HepG2 (cell line): ENCODE measurements around the gene FAM163B. TPM values are rescaled to one million over a fixed set of nuclear protein-coding genes. Genes with fewer than 3 reads are reported as not detected.

ENCODE experiments used
- ATAC-seq: fragments of 200-7000 bp; cut with Tn5 transposase; 3 replicates; pipeline ENCODE4 v1.9.1; 2020; ENCODE audit warnings: mild to moderate bottlenecking, moderate library complexity
- BruUV-seq: library from RNA; stranded (reverse); fragments of 400-500 nt; replicated peaks from 2 replicates; lab custom pipeline; 2021; lab: Mats Ljungman, UMichigan
- CTCF ChIA-PET: fragments of 300-600 bp; formaldehyde crosslinking; extraction: SDS; loops from one replicate; lab custom pipeline; 2021; ENCODE audit warnings: low total read pairs, inconsistent platforms, low intra/inter-chr PET ratio; lab: Yijun Ruan, JAX
- POLR2A ChIA-PET: fragments of 350-600 bp; sonication (Branson Sonifier 250); formaldehyde crosslinking; loops from one replicate; lab custom pipeline; 2020; ENCODE audit warnings: antibody characterized with exemption, inconsistent platforms; lab: Yijun Ruan, JAX
- DNase-seq: peaks from one replicate; pipeline ENCODE4 v3.0.0-alpha.2; 2015; ENCODE audit warnings: low spot score
- FAIRE-seq: peaks from 3 replicates; lab custom pipeline; 2011; peaks lifted over from hg19 to GRCh38; lab: Jason Lieb, UNC
- H2AFZ ChIP-seq: one replicate; pipeline ENCODE4 v1.6.1; 2011; ENCODE audit warnings: low read length, inconsistent platforms
- H3K27ac ChIP-seq: fragments of 300-600 bp; 3 replicates; pipeline ENCODE4 v1.8.0; 2011; ENCODE audit warnings: mixed run types, mild to moderate bottlenecking, mixed read lengths, low read length, inconsistent platforms; ENCODE audit not compliant: insufficient read depth; ENCODE audit errors: extremely low read length
- H3K27me3 ChIP-seq, 2 experiments: fragments of 200-600 bp in 1 of 2; 2 replicates in 1 of 2; 3 replicates in 1 of 2; pipeline versions ENCODE4 v1.6.0 to v1.8.0; 2011; ENCODE audit warnings: low read length in 2 of 2, mild to moderate bottlenecking in 2 of 2, moderate library complexity in 2 of 2, inconsistent platforms in 1 of 2; ENCODE audit not compliant: insufficient read depth in 2 of 2, control insufficient read depth in 1 of 2
- H3K36me3 ChIP-seq, 2 experiments: fragments of 200-600 bp in 1 of 2; replicated peaks in 1 of 2; 2 replicates in 1 of 2; 3 replicates in 1 of 2; pipeline versions ENCODE4 v1.5.1 to v1.8.0; 2011; ENCODE audit warnings: low read length in 2 of 2, inconsistent platforms in 1 of 2; ENCODE audit not compliant: insufficient read depth in 2 of 2, control insufficient read depth in 1 of 2
- H3K4me1 ChIP-seq: 2 replicates; pipeline ENCODE4 v1.5.1; 2012; ENCODE audit warnings: low read length, inconsistent platforms; ENCODE audit not compliant: insufficient read depth
- H3K4me2 ChIP-seq: 2 replicates; pipeline ENCODE4 v1.6.0; 2011; ENCODE audit warnings: low read depth, low read length, inconsistent platforms
- H3K4me3 ChIP-seq, 3 experiments: fragments of 200-600 bp in 1 of 3; sonication (generic), shearing (Covaris generic) in 1 of 3; replicated peaks in 1 of 3; 2 replicates each; pipeline ENCODE4 v1.5.1; 2011 to 2016; ENCODE audit warnings: low read length in 3 of 3, inconsistent platforms in 2 of 3, low read depth in 2 of 3, mild to moderate bottlenecking in 2 of 3, control low read depth in 1 of 3, mixed read lengths in 1 of 3; ENCODE audit not compliant: insufficient read depth in 1 of 3
- H3K79me2 ChIP-seq: one replicate; pipeline ENCODE4 v1.6.1; 2011; ENCODE audit warnings: low read length, inconsistent platforms; ENCODE audit not compliant: insufficient read depth
- H3K9ac ChIP-seq: 2 replicates; pipeline ENCODE4 v1.6.0; 2011; ENCODE audit warnings: mild to moderate bottlenecking, low read depth, low read length, inconsistent platforms; ENCODE audit not compliant: insufficient read depth
- H3K9me3 ChIP-seq: 2 replicates; pipeline ENCODE4 v1.5.1; 2012; ENCODE audit warnings: mild to moderate bottlenecking, low read length
- H4K20me1 ChIP-seq: 2 replicates; pipeline ENCODE4 v1.6.0; 2011; ENCODE audit warnings: inconsistent platforms, mild to moderate bottlenecking, low read length, moderate library complexity; ENCODE audit not compliant: insufficient read depth
- KDM2A ChIP-seq: sonication (generic); formaldehyde crosslinking; IDR thresholded peaks from 2 replicates; pipeline ENCODE4 v1.4.0; 2020; ENCODE audit warnings: low read depth, missing genetic modification reagents, borderline replicate concordance
- NCOA1 ChIP-seq: sonication (generic); formaldehyde crosslinking; IDR thresholded peaks from 2 replicates; pipeline ENCODE4 v1.9.0; 2021; ENCODE audit warnings: missing genetic modification reagents
- STAT5B ChIP-seq: sonication (generic); formaldehyde crosslinking; IDR thresholded peaks from 2 replicates; pipeline ENCODE4 v1.4.0; 2020; ENCODE audit warnings: missing genetic modification reagents
- ZBTB1 ChIP-seq: sonication (generic); formaldehyde crosslinking; IDR thresholded peaks from 2 replicates; pipeline ENCODE4 v1.4.0; 2020; ENCODE audit warnings: missing genetic modification reagents, borderline replicate concordance
- ZBTB46 ChIP-seq: sonication (generic); formaldehyde crosslinking; IDR thresholded peaks from 2 replicates; pipeline ENCODE4 v1.4.0; 2020; ENCODE audit warnings: mild to moderate bottlenecking, missing genetic modification reagents, borderline replicate concordance
- ZKSCAN1 ChIP-seq: fragments of 150-350 bp; IDR thresholded peaks from 2 replicates; pipeline ENCODE4 v1.6.1; 2014; ENCODE audit warnings: low read length
- ZNF205 ChIP-seq: IDR thresholded peaks from 2 replicates; pipeline ENCODE4 v1.6.1; 2018; ENCODE audit warnings: missing biosample characterization, missing genetic modification reagents
- WGBS: methylation state at CpG from one replicate; pipeline ENCODE4 v1.1.6; 2017; ENCODE audit warnings: low lambda C conversion rate; 5-methylcytosine and 5-hydroxymethylcytosine counted together
- in situ Hi-C: cut with HindIII; loops from 2 replicates; pipeline ENCODE4 v1.10.0; 2017; ENCODE audit warnings: low pct_unique_long_range_greater_than_20kb; ENCODE audit not compliant: extremely low pct_ligation_motif_present
- intact Hi-C: fragments of 100-400 bp; cut with micrococcal nuclease; formaldehyde crosslinking; loops from one replicate; pipeline ENCODE4 v1.10.0; 2022; ENCODE audit not compliant: unreplicated experiment
- polyA plus RNA-seq, 8 experiments: library from polyadenylated mRNA; depleted of rRNA in 3 of 8; stranded (reverse) in 7 of 8; unstranded in 1 of 8; fragments of >200 nt; fragmentation: Illumina TruSeq in 4 of 8; extraction: Trizol in 4 of 8; gene quantifications; 2 replicates each; pipeline versions ENCODE4 v1.2.1 to v1.2.3, GENCODE V29; 2011 to 2016; ENCODE audit warnings: low read depth in 4 of 8, missing spikeins in 1 of 8, mixed read lengths in 1 of 8; ENCODE audit not compliant: insufficient read depth in 1 of 8
- total RNA-seq, 5 experiments: library from RNA; depleted of rRNA; stranded (reverse); fragments of >200 nt; fragmentation: Illumina TruSeq; extraction: Trizol; gene quantifications; 2 replicates each; pipeline ENCODE4 v1.2.3, GENCODE V29; 2016; ENCODE audit warnings: low read depth in 1 of 5
- TF ChIP-seq, protein P1 (sequence below): sonication (generic); formaldehyde crosslinking; IDR thresholded peaks from 2 replicates; pipeline ENCODE4 v1.4.0; 2020; ENCODE audit warnings: missing genetic modification reagents
- TF ChIP-seq, protein P2 (sequence below): sonication (generic); formaldehyde crosslinking; conservative IDR thresholded peaks from 2 replicates; pipeline ENCODE4 v1.8.0; 2022; ENCODE audit warnings: low read depth, missing genetic modification reagents

Gene FAM163B
- total and polyA plus RNA-seq, 2 of the 13 experiments (the other 11 are each of a cell fraction or from before 2014, with no cell fraction given), result not detected

GRCh38 chr9:133589454-133590227 is 19.5 kb downstream of the FAM163B start (continued):
- TF ChIP-seq, protein P1, sequence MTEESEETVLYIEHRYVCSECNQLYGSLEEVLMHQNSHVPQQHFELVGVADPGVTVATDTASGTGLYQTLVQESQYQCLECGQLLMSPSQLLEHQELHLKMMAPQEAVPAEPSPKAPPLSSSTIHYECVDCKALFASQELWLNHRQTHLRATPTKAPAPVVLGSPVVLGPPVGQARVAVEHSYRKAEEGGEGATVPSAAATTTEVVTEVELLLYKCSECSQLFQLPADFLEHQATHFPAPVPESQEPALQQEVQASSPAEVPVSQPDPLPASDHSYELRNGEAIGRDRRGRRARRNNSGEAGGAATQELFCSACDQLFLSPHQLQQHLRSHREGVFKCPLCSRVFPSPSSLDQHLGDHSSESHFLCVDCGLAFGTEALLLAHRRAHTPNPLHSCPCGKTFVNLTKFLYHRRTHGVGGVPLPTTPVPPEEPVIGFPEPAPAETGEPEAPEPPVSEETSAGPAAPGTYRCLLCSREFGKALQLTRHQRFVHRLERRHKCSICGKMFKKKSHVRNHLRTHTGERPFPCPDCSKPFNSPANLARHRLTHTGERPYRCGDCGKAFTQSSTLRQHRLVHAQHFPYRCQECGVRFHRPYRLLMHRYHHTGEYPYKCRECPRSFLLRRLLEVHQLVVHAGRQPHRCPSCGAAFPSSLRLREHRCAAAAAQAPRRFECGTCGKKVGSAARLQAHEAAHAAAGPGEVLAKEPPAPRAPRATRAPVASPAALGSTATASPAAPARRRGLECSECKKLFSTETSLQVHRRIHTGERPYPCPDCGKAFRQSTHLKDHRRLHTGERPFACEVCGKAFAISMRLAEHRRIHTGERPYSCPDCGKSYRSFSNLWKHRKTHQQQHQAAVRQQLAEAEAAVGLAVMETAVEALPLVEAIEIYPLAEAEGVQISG, result peak; percentile 97
- no peak for TF ChIP-seq ZNF205
- TF ChIP-seq, protein P2, sequence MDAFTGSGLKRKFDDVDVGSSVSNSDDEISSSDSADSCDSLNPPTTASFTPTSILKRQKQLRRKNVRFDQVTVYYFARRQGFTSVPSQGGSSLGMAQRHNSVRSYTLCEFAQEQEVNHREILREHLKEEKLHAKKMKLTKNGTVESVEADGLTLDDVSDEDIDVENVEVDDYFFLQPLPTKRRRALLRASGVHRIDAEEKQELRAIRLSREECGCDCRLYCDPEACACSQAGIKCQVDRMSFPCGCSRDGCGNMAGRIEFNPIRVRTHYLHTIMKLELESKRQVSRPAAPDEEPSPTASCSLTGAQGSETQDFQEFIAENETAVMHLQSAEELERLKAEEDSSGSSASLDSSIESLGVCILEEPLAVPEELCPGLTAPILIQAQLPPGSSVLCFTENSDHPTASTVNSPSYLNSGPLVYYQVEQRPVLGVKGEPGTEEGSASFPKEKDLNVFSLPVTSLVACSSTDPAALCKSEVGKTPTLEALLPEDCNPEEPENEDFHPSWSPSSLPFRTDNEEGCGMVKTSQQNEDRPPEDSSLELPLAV (CRISPR knock-in tag), result no peak

DNA sequence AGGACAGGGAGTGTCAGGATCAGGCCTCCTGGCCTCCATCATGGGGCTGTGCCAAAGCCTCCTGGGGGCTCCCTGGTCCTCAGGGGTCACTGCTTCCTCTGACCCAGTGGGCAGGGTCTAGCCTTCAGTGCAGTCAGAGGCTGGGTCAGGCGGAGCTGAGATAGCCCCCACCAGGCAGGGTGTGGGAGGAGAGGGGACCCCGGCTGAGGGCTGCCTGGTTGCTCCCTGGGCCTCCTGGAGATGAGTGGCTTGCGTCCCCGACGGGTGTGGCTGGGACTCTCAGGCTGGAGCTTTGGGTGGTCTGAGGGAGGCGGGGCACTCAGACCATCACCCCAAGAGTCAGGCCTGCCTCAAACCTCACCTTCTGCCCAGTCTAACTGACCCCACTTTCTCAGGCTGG is 21.7 kb downstream of the FAM163B start:
- intact Hi-C loops, result loop anchor here (5.0 kb wide), 1 partner anchor 140 kb away; no protein-coding TSS in a partner anchor
- no peaks in the 10 kb centered on the region for H3K79me2 ChIP-seq
- no peak for DNase-seq
- BruUV-seq, result no TSS peak
- in situ Hi-C loops, result no loop called here
- no peaks in the 10 kb centered on the region for H3K36me3 ChIP-seq
- WGBS, result 0% methylated on average over 1 of the region's 6 CpGs
- no peak for FAIRE-seq
- H2AFZ ChIP-seq, result no peak overlapping the region
- no peak overlapping the region for H3K27ac ChIP-seq
- H4K20me1 ChIP-seq, result no peaks in the 10 kb centered on the region
- ATAC-seq, result no peak
- H3K4me2 ChIP-seq, result no peak overlapping the region
- H3K4me3 ChIP-seq, result no peak overlapping the region
- no peaks in the 10 kb centered on the region for H3K9me3 ChIP-seq
- peaks cover 18 to 74% of the 10 kb centered on the region in 2 experiments for H3K27me3 ChIP-seq
- H3K9ac ChIP-seq, result no peak overlapping the region
- ChIA-PET POLR2A (no interaction called here), CTCF (no interaction called here)
- no peaks in the 10 kb centered on the region for H3K4me1 ChIP-seq
- TF ChIP-seq NCOA1 (no peak), KDM2A (CRISPR knock-in tag) (no peak), ZBTB46 (CRISPR knock-in tag) (no peak), STAT5B (no peak), ZKSCAN1 (no peak), ZBTB1 (CRISPR knock-in tag) (no peak)
